ENCODE results near the gene HLCS. TPM values are rescaled to one million over a fixed set of nuclear protein-coding genes. Genes with fewer than 3 reads are reported as not detected.

The HLCS gene
- total and polyA plus RNA-seq, 2 of the 8 experiments (the other 6 are each of a cell fraction or from before 2014, with no cell fraction given) = 4.7 to 12.2 TPM

DNA sequence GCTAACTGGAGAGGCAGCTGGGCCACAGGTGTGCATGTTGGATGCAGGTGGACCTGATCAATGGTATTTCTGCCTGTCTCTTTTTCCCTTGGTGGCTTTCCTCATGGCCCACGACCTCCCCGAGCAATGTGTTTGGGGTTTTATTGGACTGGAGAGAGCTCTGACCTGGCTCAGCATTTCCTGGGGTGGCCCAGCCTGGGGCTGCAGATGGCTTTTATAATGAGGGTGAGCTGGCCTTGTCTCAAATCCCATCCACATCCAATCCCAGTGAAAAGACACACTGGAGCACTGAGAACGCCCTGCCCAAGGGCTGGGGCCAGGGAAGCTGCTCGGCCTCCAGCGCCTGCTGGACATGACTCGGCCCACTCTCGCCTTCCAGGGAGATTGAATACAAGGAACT is 223.5 kb downstream of the HLCS start:
- Histone ChIP-seq H2BK120ac (replicated peaks; ENCODE audit: low read depth, low read length) (no peak overlapping the region), H3K79me2 (ENCODE audit: control insufficient read depth in 1 of 2, insufficient read depth in 2 of 2, low read length in 2 of 2) (no peaks in the 10 kb centered on the region), H3K27ac (ENCODE audit: low read depth, low read length) (no peak overlapping the region), H3K4me1 (replicated peaks in 1 of 4; ENCODE audit: control insufficient read depth in 3 of 4, insufficient read depth in 4 of 4, low read length in 3 of 4) (peaks cover 0 to 3% (median 1%) of the 10 kb centered on the region in 4 experiments; a peak in 2 of 7 replicates), H3K23ac (ENCODE audit: insufficient read length) (no peak overlapping the region), H2BK5ac (ENCODE audit: low read depth, low read length) (no peak overlapping the region), H2AK5ac (ENCODE audit: low read depth, low read length) (no peak overlapping the region), H3K27me3 (replicated peaks in 1 of 4; ENCODE audit: control insufficient read depth in 3 of 4, extremely low read depth in 1 of 4, insufficient read depth in 3 of 4, low read length in 3 of 4) (peaks cover 0 to 6% (median under 1%) of the 10 kb centered on the region in 4 experiments; a peak in 5 of 7 replicates), H3K23me2 (ENCODE audit: low read depth, low read length) (peaks cover under 1% of the 10 kb centered on the region; the same call in 1 of the 2 replicates), H3K4ac (replicated peaks; ENCODE audit: insufficient read length, low read depth, low read length) (no peak overlapping the region), H3K9ac (replicated peaks in 1 of 4; ENCODE audit: extremely low read depth in 1 of 4, low read depth in 3 of 4, low read length in 3 of 4) (no peak overlapping the region), H2BK20ac (ENCODE audit: low read length) (no peak overlapping the region), H3K36me3 (ENCODE audit: control insufficient read depth in 2 of 4, insufficient read depth in 4 of 4, low read length in 3 of 4) (no peaks in the 10 kb centered on the region), H3K79me1 (ENCODE audit: low read depth, low read length) (no peaks in the 10 kb centered on the region), H4K91ac (replicated peaks; ENCODE audit: insufficient read length, low read length) (no peak overlapping the region), H2BK15ac (ENCODE audit: low read length) (no peak overlapping the region), H3K56ac (replicated peaks; ENCODE audit: insufficient read length, low read depth, low read length) (no peak overlapping the region), H3K4me3 (ENCODE audit: extremely low read depth in 1 of 4, insufficient read depth in 2 of 4, low read depth in 3 of 4, low read length in 4 of 4) (no peak overlapping the region), H3K18ac (ENCODE audit: extremely low read depth, low read length) (no peak overlapping the region), H4K20me1 (replicated peaks in 1 of 2; ENCODE audit: control insufficient read depth in 1 of 2, insufficient read depth in 2 of 2, low read length in 2 of 2) (no peaks in the 10 kb centered on the region), H4K5ac (ENCODE audit: insufficient read length, low read depth, low read length) (no peak overlapping the region), H3K4me2 (ENCODE audit: insufficient read depth in 1 of 2, low read depth in 2 of 2, low read length in 2 of 2) (no peak overlapping the region), H3K14ac (ENCODE audit: insufficient read length) (no peak overlapping the region), H2AFZ (ENCODE audit: low read length) (no peak overlapping the region), H2BK12ac (ENCODE audit: low read depth, low read length) (no peak overlapping the region), H4K8ac (ENCODE audit: extremely low read depth, insufficient read depth, low read length) (no peak overlapping the region; the same call in 1 of the 2 replicates), H3K9me3 (ENCODE audit: insufficient read depth in 2 of 2, low read depth in 1 of 2, low read length in 1 of 2) (no peaks in the 10 kb centered on the region)
- ChIA-PET POLR2A (ENCODE audit: partially characterized antibody) (interaction anchor here (0.7 kb wide), 1 partner anchor 32 kb away, joined by 3 read pairs; no protein-coding TSS in a partner anchor), CTCF (ENCODE audit: partially characterized antibody) (interaction anchor here (0.7 to 2.3 kb wide), 8 partner anchors 10 to 226 kb away, joined by 3 to 8 read pairs (median 4); no protein-coding TSS in a partner anchor)
- DNase-seq (ENCODE audit: low read depth in 1 of 2, low spot score in 2 of 2) = no peak
- TF ChIP-seq MAFK (IDR thresholded peaks at IDR 0.05; ENCODE audit: low read depth, low read length) (no peak), NRF1 (IDR thresholded peaks at IDR 0.05; ENCODE audit: low read depth, low read length) (no peak), EGR1 (IDR thresholded peaks at IDR 0.05; ENCODE audit: borderline replicate concordance, low read depth, low read length) (no peak), YY1 (IDR thresholded peaks at IDR 0.05; ENCODE audit: low read depth, low read length) (no peak), BRCA1 (IDR thresholded peaks at IDR 0.05; ENCODE audit: low read depth, low read length) (no peak), SP1 (IDR thresholded peaks at IDR 0.05; ENCODE audit: low read depth, low read length) (no peak), CHD2 (IDR thresholded peaks at IDR 0.05; ENCODE audit: low read length) (no peak), GTF2F1 (IDR thresholded peaks at IDR 0.05; ENCODE audit: borderline replicate concordance, low read depth, low read length) (no peak), NANOG (IDR thresholded peaks at IDR 0.05; ENCODE audit: insufficient read depth, low read depth, low read length, poor library complexity, severe bottlenecking) (no peak)
- TF ChIP-seq, protein P1, sequence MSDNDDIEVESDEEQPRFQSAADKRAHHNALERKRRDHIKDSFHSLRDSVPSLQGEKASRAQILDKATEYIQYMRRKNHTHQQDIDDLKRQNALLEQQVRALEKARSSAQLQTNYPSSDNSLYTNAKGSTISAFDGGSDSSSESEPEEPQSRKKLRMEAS (IDR thresholded peaks at IDR 0.05) = no peak
- TF ChIP-seq, protein P2, sequence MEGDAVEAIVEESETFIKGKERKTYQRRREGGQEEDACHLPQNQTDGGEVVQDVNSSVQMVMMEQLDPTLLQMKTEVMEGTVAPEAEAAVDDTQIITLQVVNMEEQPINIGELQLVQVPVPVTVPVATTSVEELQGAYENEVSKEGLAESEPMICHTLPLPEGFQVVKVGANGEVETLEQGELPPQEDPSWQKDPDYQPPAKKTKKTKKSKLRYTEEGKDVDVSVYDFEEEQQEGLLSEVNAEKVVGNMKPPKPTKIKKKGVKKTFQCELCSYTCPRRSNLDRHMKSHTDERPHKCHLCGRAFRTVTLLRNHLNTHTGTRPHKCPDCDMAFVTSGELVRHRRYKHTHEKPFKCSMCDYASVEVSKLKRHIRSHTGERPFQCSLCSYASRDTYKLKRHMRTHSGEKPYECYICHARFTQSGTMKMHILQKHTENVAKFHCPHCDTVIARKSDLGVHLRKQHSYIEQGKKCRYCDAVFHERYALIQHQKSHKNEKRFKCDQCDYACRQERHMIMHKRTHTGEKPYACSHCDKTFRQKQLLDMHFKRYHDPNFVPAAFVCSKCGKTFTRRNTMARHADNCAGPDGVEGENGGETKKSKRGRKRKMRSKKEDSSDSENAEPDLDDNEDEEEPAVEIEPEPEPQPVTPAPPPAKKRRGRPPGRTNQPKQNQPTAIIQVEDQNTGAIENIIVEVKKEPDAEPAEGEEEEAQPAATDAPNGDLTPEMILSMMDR (IDR thresholded peaks at IDR 0.05; ENCODE audit: control extremely low read depth in 1 of 3, insufficient read depth in 1 of 3, low read depth in 1 of 3, low read length in 3 of 3) = no peak
- no peak for FAIRE-seq
- 89% methylated on average over 7 of the region's 7 CpGs; no CpG with 5 or more reads in 1 of the 2 experiments for WGBS, 2 experiments (ENCODE audit: extremely low coverage in 1 of 2, insufficient coverage in 1 of 2, insufficient read length in 1 of 2, insufficient replicate concordance in 2 of 2, low coverage in 1 of 2, low lambda C conversion rate in 2 of 2, missing lambda C conversion rate in 1 of 2)

All from H1 (cell line).